SU-DHL-6 (cell line): Measurements from ENCODE around the gene TFB1M.

ENCODE experiments used
- H2AFZ ChIP-seq: fragments of 200-600 bp; sonication (generic); 2 replicates; pipeline ENCODE4 v1.6.1; 2014; ENCODE audit warnings: low read depth, mild to moderate bottlenecking, moderate library complexity, mixed read lengths, antibody characterized with exemption, low read length; ENCODE audit not compliant: severe bottlenecking
- H3F3A ChIP-seq: fragments of 200-600 bp; shearing (Covaris generic); 2 replicates; pipeline ENCODE4 v1.6.0; 2016; ENCODE audit warnings: antibody characterized with exemption, mild to moderate bottlenecking; ENCODE audit not compliant: insufficient read depth
- H3K27ac ChIP-seq: fragments of 200-600 bp; sonication (generic); 2 replicates; pipeline ENCODE4 v1.5.1; 2016; ENCODE audit warnings: low read depth, mild to moderate bottlenecking, low read length, moderate library complexity, mixed read lengths
- H3K27me3 ChIP-seq: fragments of 200-600 bp; sonication (generic), shearing (Covaris generic); 2 replicates; pipeline ENCODE4 v1.6.0; 2014; ENCODE audit warnings: mild to moderate bottlenecking, low read length
- H3K36me3 ChIP-seq: fragments of 200-600 bp; sonication (generic); 2 replicates; pipeline ENCODE4 v1.6.1; 2014; ENCODE audit warnings: mild to moderate bottlenecking, low read length, mixed read lengths
- H3K4me2 ChIP-seq: fragments of 300-600, 200-600 bp; shearing (Covaris generic), sonication (generic); 2 replicates; pipeline ENCODE4 v1.6.0; 2014; ENCODE audit warnings: low read length, low read depth, mild to moderate bottlenecking; ENCODE audit not compliant: poor library complexity, severe bottlenecking
- H3K4me3 ChIP-seq: fragments of 200-600 bp; sonication (generic); 2 replicates; pipeline ENCODE4 v1.5.1; 2014; ENCODE audit warnings: antibody characterized with exemption, low read length, mild to moderate bottlenecking, mixed read lengths; ENCODE audit not compliant: insufficient read depth, poor library complexity, severe bottlenecking
- H3K79me2 ChIP-seq: fragments of 200-600 bp; sonication (generic); 2 replicates; pipeline ENCODE4 v1.6.1; 2014; ENCODE audit warnings: mild to moderate bottlenecking, low read length, moderate library complexity; ENCODE audit not compliant: insufficient read depth
- H3K9ac ChIP-seq: fragments of 200-600 bp; sonication (generic); 2 replicates; pipeline ENCODE4 v1.7.0; 2014; ENCODE audit warnings: mild to moderate bottlenecking, low read length
- H3K9me2 ChIP-seq: fragments of 200-600 bp; sonication (generic); replicated peaks from 2 replicates; pipeline ENCODE4 v1.6.1; 2014; ENCODE audit warnings: low read length; ENCODE audit not compliant: insufficient read depth
- H3K9me3 ChIP-seq: fragments of 200-600 bp; sonication (generic); 2 replicates; pipeline ENCODE4 v1.6.1; 2014; ENCODE audit warnings: low read length, mixed read lengths; ENCODE audit not compliant: insufficient read depth
- H4K20me1 ChIP-seq: fragments of 200-600 bp; sonication (generic); 2 replicates; pipeline ENCODE4 v1.6.1; 2014; ENCODE audit warnings: low read depth, mild to moderate bottlenecking, antibody characterized with exemption, low read length, moderate library complexity, mixed read lengths
- CTCF ChIP-seq: fragments of 200-600 bp; sonication (generic); IDR thresholded peaks from one replicate; pipeline ENCODE4 v1.5.1; 2017; ENCODE audit warnings: antibody characterized with exemption, mild to moderate bottlenecking, low read length, moderate library complexity; ENCODE audit not compliant: insufficient read depth, poor library complexity, severe bottlenecking
- EZH2phosphoT487 ChIP-seq: fragments of 200-600 bp; sonication (generic), shearing (Covaris generic); conservative IDR thresholded peaks from 2 replicates; pipeline ENCODE4 v1.6.1; 2018; ENCODE audit warnings: mild to moderate bottlenecking, antibody characterized with exemption, low read length, moderate library complexity, mixed read lengths

Gene TFB1M

DNA sequence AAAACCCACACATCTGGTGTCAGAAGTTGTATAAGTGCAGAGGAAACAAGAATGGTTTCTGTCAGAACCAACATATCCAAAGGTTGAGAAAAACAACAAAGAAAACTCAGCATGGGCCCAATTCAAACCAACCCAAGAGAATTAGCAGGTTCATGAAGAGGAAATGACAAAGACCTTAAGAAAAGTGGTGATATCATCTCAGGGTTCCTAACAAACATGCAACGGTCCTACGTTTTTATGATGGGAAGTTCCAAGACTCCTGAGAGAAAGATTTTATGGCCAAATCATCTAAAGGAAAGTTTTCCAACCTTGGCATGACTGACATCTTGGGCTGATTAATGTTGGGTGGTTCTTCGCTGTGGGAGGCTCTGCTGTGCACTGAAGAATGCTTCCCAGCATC is 23.0 kb downstream of the TFB1M start:
- no peak overlapping the region for H3K27ac ChIP-seq
- no peak for TF ChIP-seq EZH2phosphoT487
- no peak for TF ChIP-seq CTCF
- no peak overlapping the region for H3K4me3 ChIP-seq
- no peak overlapping the region for H3K4me2 ChIP-seq
- H3K9me2 ChIP-seq: no peaks in the 10 kb centered on the region
- no peaks in the 10 kb centered on the region for H3K27me3 ChIP-seq
- H3K9ac ChIP-seq: no peak overlapping the region
- no peaks in the 10 kb centered on the region for H3K9me3 ChIP-seq
- H3K79me2 ChIP-seq: peaks cover 9% of the 10 kb centered on the region
- H3F3A ChIP-seq: peaks cover 8% of the 10 kb centered on the region; the same call in 1 of the 2 replicates
- peaks cover 39% of the 10 kb centered on the region; the same call in 1 of the 2 replicates for H3K36me3 ChIP-seq
- no peaks in the 10 kb centered on the region; the same call in 1 of the 2 replicates for H4K20me1 ChIP-seq
- no peak overlapping the region for H2AFZ ChIP-seq

DNA sequence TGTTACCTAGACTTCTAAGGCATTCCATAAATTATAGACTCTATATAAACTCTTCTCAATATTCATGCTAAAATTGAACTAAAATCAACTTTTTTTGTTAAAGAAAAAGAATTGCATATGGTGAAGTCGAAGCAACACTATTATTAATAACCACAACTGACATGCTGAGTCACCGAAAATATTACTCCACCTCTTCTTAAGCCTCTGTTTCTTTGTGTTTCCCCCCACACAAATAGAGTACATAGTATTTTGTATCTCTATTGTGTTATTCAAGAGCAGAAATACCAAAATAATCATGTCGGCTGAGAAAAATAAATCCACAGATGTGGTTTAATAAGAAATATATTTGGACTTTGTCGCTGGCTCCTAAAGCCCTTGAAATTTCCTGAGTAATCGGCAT is 23.8 kb downstream of the TFB1M start:
- H3K79me2 ChIP-seq: peaks cover 9% of the 10 kb centered on the region
- no peak overlapping the region for H3K9ac ChIP-seq
- peaks cover 8% of the 10 kb centered on the region; the same call in 1 of the 2 replicates for H3F3A ChIP-seq
- no peaks in the 10 kb centered on the region for H3K9me3 ChIP-seq
- no peak overlapping the region for H3K4me2 ChIP-seq
- no peaks in the 10 kb centered on the region for H3K9me2 ChIP-seq
- no peaks in the 10 kb centered on the region for H3K27me3 ChIP-seq
- no peaks in the 10 kb centered on the region; the same call in 1 of the 2 replicates for H4K20me1 ChIP-seq
- H3K4me3 ChIP-seq: no peak overlapping the region
- no peak overlapping the region for H3K27ac ChIP-seq
- peaks cover 38% of the 10 kb centered on the region; the same call in 1 of the 2 replicates for H3K36me3 ChIP-seq
- TF ChIP-seq CTCF: no peak
- no peak for TF ChIP-seq EZH2phosphoT487
- H2AFZ ChIP-seq: no peak overlapping the region

DNA sequence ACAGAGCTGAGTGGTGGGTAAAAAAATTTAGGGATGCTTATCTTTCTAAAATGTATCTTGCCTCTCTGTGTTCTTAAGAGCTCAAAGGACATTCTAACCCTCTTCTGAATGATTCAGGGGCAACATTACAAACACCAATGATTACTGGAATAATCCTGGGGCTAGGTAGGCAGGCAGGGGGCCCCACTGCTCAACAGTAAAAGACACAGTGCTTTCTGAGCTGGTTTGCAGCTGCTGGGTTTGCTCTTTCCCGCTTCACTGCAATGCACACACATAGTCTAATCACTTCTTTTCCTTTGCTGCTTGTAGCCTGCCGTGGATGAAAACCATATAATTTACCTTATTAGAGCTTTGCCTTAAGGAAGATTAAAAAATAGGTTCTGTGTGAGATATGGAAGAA is 26.5 kb downstream of the TFB1M start:
- Histone ChIP-seq H3K4me2 (no peak overlapping the region), H3F3A (peaks cover 8% of the 10 kb centered on the region; the same call in 1 of the 2 replicates), H3K9me2 (no peaks in the 10 kb centered on the region), H3K27ac (no peak overlapping the region), H3K27me3 (no peaks in the 10 kb centered on the region), H4K20me1 (no peaks in the 10 kb centered on the region; the same call in 1 of the 2 replicates), H2AFZ (no peak overlapping the region), H3K4me3 (no peak overlapping the region), H3K9ac (no peak overlapping the region), H3K36me3 (peaks cover 46% of the 10 kb centered on the region), H3K79me2 (peaks cover 14% of the 10 kb centered on the region), H3K9me3 (no peaks in the 10 kb centered on the region)
- TF ChIP-seq EZH2phosphoT487 (no peak), CTCF (no peak)

DNA sequence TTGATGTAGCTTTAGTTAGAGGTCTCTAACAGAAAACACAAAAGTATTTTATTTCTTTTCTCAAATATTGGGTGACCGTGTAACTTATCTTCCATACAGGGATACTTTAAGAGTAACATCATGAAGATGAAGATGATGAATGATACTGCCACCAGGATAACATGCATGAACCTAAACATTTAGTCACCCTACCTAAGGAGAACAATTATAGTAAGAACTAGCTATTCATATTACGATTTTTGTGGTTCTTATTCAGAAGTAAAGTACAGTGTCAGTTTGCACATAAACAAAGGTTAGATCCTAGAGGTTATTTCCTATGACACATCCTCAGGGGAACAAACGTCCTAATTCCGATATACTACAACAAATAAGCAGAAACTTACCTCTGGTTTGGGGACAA is 29.5 kb downstream of the TFB1M start:
- TF ChIP-seq EZH2phosphoT487: no peak
- TF ChIP-seq CTCF: no peak
- Histone ChIP-seq H3K27ac (no peak overlapping the region), H3K27me3 (no peaks in the 10 kb centered on the region), H3K36me3 (peaks cover 48% of the 10 kb centered on the region), H3F3A (peaks cover 8% of the 10 kb centered on the region; the same call in 1 of the 2 replicates), H4K20me1 (no peaks in the 10 kb centered on the region; the same call in 1 of the 2 replicates), H3K4me3 (no peak overlapping the region), H3K4me2 (no peak overlapping the region), H3K9ac (no peak overlapping the region), H2AFZ (no peak overlapping the region), H3K9me3 (no peaks in the 10 kb centered on the region), H3K9me2 (no peaks in the 10 kb centered on the region), H3K79me2 (peaks cover 14% of the 10 kb centered on the region)
